A549 (cell line): ENCODE data around the gene INKA1. TPM values are rescaled to one million over a fixed set of nuclear protein-coding genes. Genes with fewer than 3 reads are reported as not detected.

Experiments used
- ATAC-seq, 2 experiments: fragments of 200-7000 bp in 1 of 2; fragments of >200 bp in 1 of 2; cut with Nextera tagmentation in 1 of 2; cut with Tn5 transposase in 1 of 2; 3 replicates each; pipeline versions ENCODE4 v1.8.0 to v1.9.1; 2018 to 2020; ENCODE audit warnings: mild to moderate bottlenecking in 1 of 2, moderate library complexity in 1 of 2
- CTCF ChIA-PET: fragments of 300-600 bp; sonication (Branson Sonifier 250); formaldehyde crosslinking; extraction: SDS; loops from one replicate; lab custom pipeline; 2021; ENCODE audit warnings: antibody characterized with exemption, inconsistent platforms; lab: Yijun Ruan, JAX
- POLR2A ChIA-PET: fragments of 350-600 bp; formaldehyde crosslinking; extraction: SDS; loops from one replicate; lab custom pipeline; 2021; ENCODE audit warnings: antibody characterized with exemption, inconsistent platforms; lab: Yijun Ruan, JAX
- DNase-seq, 2 experiments: peaks; one replicate each; pipeline versions ENCODE4 v3.0.0 to v3.0.0-alpha.2; 2011 to 2016; ENCODE audit warnings: low read depth in 1 of 2, low spot score in 1 of 2
- FAIRE-seq: peaks from 2 replicates; lab custom pipeline; 2011; peaks lifted over from hg19 to GRCh38; lab: Jason Lieb, UNC
- H3K27ac ChIP-seq, 2 experiments: fragments of >200 bp; sonication (Bioruptor Twin); formaldehyde crosslinking; 3 replicates each; pipeline ENCODE4 v1.5.1; 2016 to 2017
- H3K4me1 ChIP-seq: fragments of >200 bp; sonication (Bioruptor Twin); formaldehyde crosslinking; 3 replicates; pipeline ENCODE4 v1.6.1; 2016
- H3K4me2 ChIP-seq: fragments of >200 bp; sonication (Bioruptor Twin); formaldehyde crosslinking; 3 replicates; pipeline ENCODE4 v1.6.1; 2016
- H3K4me3 ChIP-seq: fragments of >200 bp; sonication (Bioruptor Twin); formaldehyde crosslinking; 3 replicates; pipeline ENCODE4 v1.5.1; 2016
- H3K9me3 ChIP-seq: fragments of >200 bp; sonication (Bioruptor Twin); formaldehyde crosslinking; 3 replicates; pipeline ENCODE4 v1.6.1; 2016
- CBX2 ChIP-seq: fragments of 200-600 bp; sonication (generic); IDR thresholded peaks from 2 replicates; pipeline ENCODE4 v1.6.1; 2016; ENCODE audit warnings: low read depth, mild to moderate bottlenecking, borderline replicate concordance
- CHD2 ChIP-seq: fragments of 150-350 bp; IDR thresholded peaks from 2 replicates; pipeline ENCODE4 v1.6.1; 2014; ENCODE audit warnings: low read length; ENCODE audit not compliant: partially characterized antibody
- FOSL2 ChIP-seq, 2 experiments: fragments of 450-650 bp in 1 of 2; fragments of >200 bp in 1 of 2; sonication (Bioruptor Twin) in 1 of 2; formaldehyde crosslinking; IDR thresholded peaks; 2 replicates each; pipeline versions ENCODE4 v1.5.0 to v1.6.1; 2016 to 2020; ENCODE audit warnings: mild to moderate bottlenecking in 1 of 2, moderate library complexity in 1 of 2
- GATA3 ChIP-seq: IDR thresholded peaks from 2 replicates; pipeline ENCODE4 v1.6.1; 2012; ENCODE audit warnings: borderline replicate concordance
- HDAC2 ChIP-seq: fragments of 200-600 bp; sonication (generic); IDR thresholded peaks from 2 replicates; pipeline ENCODE4 v1.6.1; 2016
- HOXB13 ChIP-seq: fragments of 250-450 bp; sonication (Bioruptor Pico); IDR thresholded peaks from 2 replicates; pipeline ENCODE4 v1.5.0; 2020; ENCODE audit warnings: low read depth, mild to moderate bottlenecking, moderate library complexity
- JUNB ChIP-seq: fragments of >200 bp; sonication (Bioruptor Twin); formaldehyde crosslinking; IDR thresholded peaks from 2 replicates; pipeline ENCODE4 v1.6.1; 2016
- PHF8 ChIP-seq: fragments of 200-600 bp; sonication (generic); IDR thresholded peaks from 2 replicates; pipeline ENCODE4 v1.6.1; 2016; ENCODE audit warnings: low read depth, mild to moderate bottlenecking, antibody characterized with exemption, moderate library complexity, borderline replicate concordance
- POLR2AphosphoS2 ChIP-seq: conservative IDR thresholded peaks from 2 replicates; pipeline ENCODE4 v1.6.1; 2012; ENCODE audit warnings: low read length, improper control_type of control experiment, inconsistent platforms
- RAD21 ChIP-seq, 2 experiments: fragments of >200 bp in 1 of 2; sonication (Bioruptor Twin) in 1 of 2; formaldehyde crosslinking in 1 of 2; IDR thresholded peaks in 1 of 2; conservative IDR thresholded peaks in 1 of 2; 2 replicates in 1 of 2; 3 replicates in 1 of 2; pipeline ENCODE4 v1.6.1; 2012 to 2018; ENCODE audit warnings: inconsistent platforms in 1 of 2
- RCOR1 ChIP-seq: fragments of 150-350 bp; IDR thresholded peaks from 2 replicates; pipeline ENCODE4 v1.6.1; 2014; ENCODE audit warnings: antibody characterized with exemption, low read length, low read depth
- TFCP2L1 ChIP-seq: fragments of 250-450 bp; sonication (Bioruptor Pico); IDR thresholded peaks from 2 replicates; pipeline ENCODE4 v1.5.0; 2021; ENCODE audit warnings: mild to moderate bottlenecking
- ZC3H11A ChIP-seq: fragments of 450-650 bp; IDR thresholded peaks from 2 replicates; pipeline ENCODE4 v1.6.1; 2014; ENCODE audit warnings: antibody characterized with exemption, mild to moderate bottlenecking
- ZFP36 ChIP-seq: fragments of 450-650 bp; IDR thresholded peaks from 2 replicates; pipeline ENCODE4 v1.6.1; 2014; ENCODE audit warnings: borderline replicate concordance; ENCODE audit not compliant: partially characterized antibody
- WGBS: methylation state at CpG from one replicate; pipeline ENCODE4 v1.1.6; 2017; ENCODE audit errors: missing lambda C conversion rate; 5-methylcytosine and 5-hydroxymethylcytosine counted together
- polyA plus RNA-seq, 4 experiments: library from polyadenylated mRNA; depleted of rRNA in 3 of 4; stranded (reverse); fragments of >200 nt; fragmentation: RNase III in 1 of 4; extraction: RNeasy Plus Mini Kit Qiagen cat#74134 plus additional on column Dnase treatment in 1 of 4; gene quantifications; 2 replicates in 3 of 4; 3 replicates in 1 of 4; pipeline ENCODE4 v1.2.3, GENCODE V29; 2011 to 2017
- TF ChIP-seq, protein P1 (sequence below): fragments of >200 bp; sonication (Bioruptor Twin); formaldehyde crosslinking; IDR thresholded peaks from 2 replicates; pipeline ENCODE4 v1.6.1; 2016
- TF ChIP-seq, protein P2 (sequence below): fragments of >200 bp; sonication (Bioruptor Twin); formaldehyde crosslinking; IDR thresholded peaks from 3 replicates; pipeline ENCODE4 v1.6.1; 2016
- TF ChIP-seq, protein P3 (sequence below): IDR thresholded peaks from 2 replicates; pipeline ENCODE4 v1.6.1; 2012
- TF ChIP-seq, protein P4 (sequence below): fragments of 250-450 bp; sonication (Bioruptor Pico); IDR thresholded peaks from 2 replicates; pipeline ENCODE4 v1.5.0; 2021; ENCODE audit warnings: mild to moderate bottlenecking, moderate library complexity, borderline replicate concordance
- TF ChIP-seq, protein P5 (sequence below): fragments of 150-350 bp; IDR thresholded peaks from 2 replicates; pipeline ENCODE4 v1.6.1; 2014; ENCODE audit warnings: low read depth, mild to moderate bottlenecking, low read length
- TF ChIP-seq, protein P6 (sequence below): IDR thresholded peaks from 2 replicates; pipeline ENCODE4 v1.6.1; 2012; ENCODE audit warnings: low read depth, borderline replicate concordance

Gene INKA1
- polyA plus RNA-seq, 2 of the 4 experiments (the other 2 are of a cell fraction): 0.39 to 0.74 TPM

DNA sequence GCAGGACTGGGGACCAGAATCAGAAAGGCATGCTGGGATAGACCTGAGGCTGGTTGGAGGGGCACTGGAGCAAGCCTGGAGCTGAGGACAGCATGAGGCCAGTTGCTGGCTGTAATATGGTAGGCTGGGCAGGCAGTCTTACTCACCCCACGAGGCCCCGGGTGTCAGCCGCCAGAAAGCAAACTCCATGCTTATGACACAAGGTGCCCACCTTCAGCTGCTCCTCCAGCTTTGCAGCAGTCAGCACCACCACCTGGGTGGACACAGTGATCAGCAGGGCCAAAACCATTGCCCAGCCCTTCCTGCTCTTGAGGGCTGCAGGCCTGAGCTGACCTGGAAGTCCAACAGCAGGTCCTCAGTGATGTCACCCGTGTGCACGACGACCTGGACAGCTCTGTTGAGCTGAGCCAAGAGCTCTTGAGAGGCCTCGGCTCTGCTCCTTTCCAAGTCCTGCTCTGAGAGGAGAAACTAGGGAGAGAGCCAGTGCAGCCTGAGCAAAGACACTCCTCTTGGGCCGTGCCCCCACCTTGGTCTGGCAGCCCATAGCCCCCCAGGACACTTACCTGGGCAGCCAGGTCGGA lies 9.9 kb downstream of the INKA1 start:
- no peak overlapping the region for H3K4me3 ChIP-seq
- DNase-seq (no peak), ATAC-seq (no peak), FAIRE-seq (no peak)
- ChIA-PET CTCF (interaction anchor here (4.1 to 6.1 kb wide), 2 partner anchors 10 to 26 kb away, joined by 19 to 30 read pairs; partner anchors contain the start of gene INKA1), POLR2A (no interaction called here)
- WGBS: 89% methylated on average over 3 of the region's 9 CpGs
- no peak overlapping the region for H3K4me2 ChIP-seq
- no peaks in the 10 kb centered on the region for H3K9me3 ChIP-seq
- TF ChIP-seq RCOR1 (no peak), HDAC2 (no peak), RAD21 (conservative IDR thresholded peaks at IDR 0.05 in 1 of 2, IDR thresholded peaks at IDR 0.05 in 1 of 2) (no peak), ZC3H11A (no peak), FOSL2 (IDR thresholded peaks at IDR 0.05) (no peak), FOSL2 (CRISPR knock-in tag; IDR thresholded peaks at IDR 0.05) (no peak), GATA3 (no peak), ZFP36 (no peak), CHD2 (no peak), CBX2 (no peak)
- TF ChIP-seq, protein P1, sequence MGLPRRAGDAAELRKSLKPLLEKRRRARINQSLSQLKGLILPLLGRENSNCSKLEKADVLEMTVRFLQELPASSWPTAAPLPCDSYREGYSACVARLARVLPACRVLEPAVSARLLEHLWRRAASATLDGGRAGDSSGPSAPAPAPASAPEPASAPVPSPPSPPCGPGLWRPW: no peak
- TF ChIP-seq, protein P2, sequence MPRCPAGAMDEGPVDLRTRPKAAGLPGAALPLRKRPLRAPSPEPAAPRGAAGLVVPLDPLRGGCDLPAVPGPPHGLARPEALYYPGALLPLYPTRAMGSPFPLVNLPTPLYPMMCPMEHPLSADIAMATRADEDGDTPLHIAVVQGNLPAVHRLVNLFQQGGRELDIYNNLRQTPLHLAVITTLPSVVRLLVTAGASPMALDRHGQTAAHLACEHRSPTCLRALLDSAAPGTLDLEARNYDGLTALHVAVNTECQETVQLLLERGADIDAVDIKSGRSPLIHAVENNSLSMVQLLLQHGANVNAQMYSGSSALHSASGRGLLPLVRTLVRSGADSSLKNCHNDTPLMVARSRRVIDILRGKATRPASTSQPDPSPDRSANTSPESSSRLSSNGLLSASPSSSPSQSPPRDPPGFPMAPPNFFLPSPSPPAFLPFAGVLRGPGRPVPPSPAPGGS: no peak
- TF ChIP-seq, protein P3, sequence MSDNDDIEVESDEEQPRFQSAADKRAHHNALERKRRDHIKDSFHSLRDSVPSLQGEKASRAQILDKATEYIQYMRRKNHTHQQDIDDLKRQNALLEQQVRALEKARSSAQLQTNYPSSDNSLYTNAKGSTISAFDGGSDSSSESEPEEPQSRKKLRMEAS: no peak
- TF ChIP-seq, protein P4, sequence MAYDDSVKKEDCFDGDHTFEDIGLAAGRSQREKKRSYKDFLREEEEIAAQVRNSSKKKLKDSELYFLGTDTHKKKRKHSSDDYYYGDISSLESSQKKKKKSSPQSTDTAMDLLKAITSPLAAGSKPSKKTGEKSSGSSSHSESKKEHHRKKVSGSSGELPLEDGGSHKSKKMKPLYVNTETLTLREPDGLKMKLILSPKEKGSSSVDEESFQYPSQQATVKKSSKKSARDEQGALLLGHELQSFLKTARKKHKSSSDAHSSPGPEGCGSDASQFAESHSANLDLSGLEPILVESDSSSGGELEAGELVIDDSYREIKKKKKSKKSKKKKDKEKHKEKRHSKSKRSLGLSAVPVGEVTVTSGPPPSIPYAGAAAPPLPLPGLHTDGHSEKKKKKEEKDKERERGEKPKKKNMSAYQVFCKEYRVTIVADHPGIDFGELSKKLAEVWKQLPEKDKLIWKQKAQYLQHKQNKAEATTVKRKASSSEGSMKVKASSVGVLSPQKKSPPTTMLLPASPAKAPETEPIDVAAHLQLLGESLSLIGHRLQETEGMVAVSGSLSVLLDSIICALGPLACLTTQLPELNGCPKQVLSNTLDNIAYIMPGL: no peak
- TF ChIP-seq, protein P5, sequence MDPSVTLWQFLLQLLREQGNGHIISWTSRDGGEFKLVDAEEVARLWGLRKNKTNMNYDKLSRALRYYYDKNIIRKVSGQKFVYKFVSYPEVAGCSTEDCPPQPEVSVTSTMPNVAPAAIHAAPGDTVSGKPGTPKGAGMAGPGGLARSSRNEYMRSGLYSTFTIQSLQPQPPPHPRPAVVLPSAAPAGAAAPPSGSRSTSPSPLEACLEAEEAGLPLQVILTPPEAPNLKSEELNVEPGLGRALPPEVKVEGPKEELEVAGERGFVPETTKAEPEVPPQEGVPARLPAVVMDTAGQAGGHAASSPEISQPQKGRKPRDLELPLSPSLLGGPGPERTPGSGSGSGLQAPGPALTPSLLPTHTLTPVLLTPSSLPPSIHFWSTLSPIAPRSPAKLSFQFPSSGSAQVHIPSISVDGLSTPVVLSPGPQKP: no peak
- no peaks in the 10 kb centered on the region for H3K4me1 ChIP-seq
- no peak overlapping the region for H3K27ac ChIP-seq

DNA sequence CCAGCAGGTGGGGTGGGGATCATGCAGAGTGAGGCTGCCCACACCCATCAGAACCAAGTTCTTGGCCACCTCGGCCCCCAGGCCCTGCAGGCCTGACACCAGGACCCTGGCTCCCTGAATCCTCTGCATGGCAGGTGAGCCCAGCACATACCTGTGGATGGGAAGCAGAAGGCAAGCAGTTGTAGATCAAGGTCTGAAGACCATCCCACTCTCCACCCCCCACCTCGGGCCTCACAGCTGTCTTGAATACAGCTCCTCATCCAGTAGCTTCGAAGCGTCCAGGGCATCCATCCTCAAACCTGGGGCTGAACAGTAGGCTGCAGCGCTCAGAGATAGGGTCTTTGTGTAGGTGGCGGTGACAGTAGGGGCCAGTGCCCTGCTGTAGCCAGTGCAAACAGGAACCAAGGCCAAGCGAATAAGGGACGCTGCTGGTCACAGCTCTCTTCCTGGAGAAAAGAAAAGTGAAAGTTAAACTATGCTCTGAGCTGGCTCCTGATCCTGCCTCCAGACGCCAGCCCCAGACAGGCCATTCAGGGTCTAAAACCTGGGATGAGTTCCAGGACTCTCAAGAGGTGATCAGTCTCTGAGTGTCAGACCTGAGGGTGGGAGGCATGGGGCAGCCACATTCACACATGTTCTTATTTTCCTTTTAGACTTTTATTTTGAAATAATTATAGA lies 10.6 kb downstream of the INKA1 start, which contains the start of gene UBA7:
Gene UBA7, minus strand, starts transcription at position 457 of the 678 bp plus-strand sequence. Its CDS starts 166 bp downstream, at position 291.
- no peak for TF ChIP-seq RCOR1
- no peak for TF ChIP-seq PHF8
- TF ChIP-seq ZFP36: no peak
- no peak for TF ChIP-seq HOXB13 (CRISPR knock-in tag)
- TF ChIP-seq, protein P6, sequence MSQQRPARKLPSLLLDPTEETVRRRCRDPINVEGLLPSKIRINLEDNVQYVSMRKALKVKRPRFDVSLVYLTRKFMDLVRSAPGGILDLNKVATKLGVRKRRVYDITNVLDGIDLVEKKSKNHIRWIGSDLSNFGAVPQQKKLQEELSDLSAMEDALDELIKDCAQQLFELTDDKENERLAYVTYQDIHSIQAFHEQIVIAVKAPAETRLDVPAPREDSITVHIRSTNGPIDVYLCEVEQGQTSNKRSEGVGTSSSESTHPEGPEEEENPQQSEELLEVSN: no peak
- TF ChIP-seq, protein P1: no peak
- TF ChIP-seq, protein P3: no peak
- no peak for TF ChIP-seq JUNB
- TF ChIP-seq POLR2AphosphoS2: no peak
- TF ChIP-seq TFCP2L1: no peak
- TF ChIP-seq HDAC2: no peak
- TF ChIP-seq, all 56 proteins: peak for 0
- ATAC-seq: peak in 1 of 2 experiments; percentile 35; a peak in 2 of 6 replicates
- whole genome bisulfite sequencing: 72% methylated on average over 5 of the region's 9 CpGs
- H3K4me3 ChIP-seq: no peak within 1 kb of the TSS
- no peaks in the 10 kb centered on the region for H3K4me1 ChIP-seq
- FAIRE-seq: no peak
- CTCF ChIA-PET: interaction anchor here (4.1 kb wide), 1 partner anchor 11 kb away, joined by 19 read pairs; the partner anchor contains the start of gene INKA1
- H3K9me3 ChIP-seq: no peaks in the 10 kb centered on the region
- POLR2A ChIA-PET: no interaction called here
- no peak for DNase-seq
- H3K27ac ChIP-seq: no peak within 1 kb of the TSS
- H3K4me2 ChIP-seq: no peak within 1 kb of the TSS
